SH-SY5Y (cell line): ENCODE data around the gene RFNG.

ENCODE experiments used
- GATA2 ChIP-seq: IDR thresholded peaks from 2 replicates; pipeline ENCODE4 v1.6.1; 2011; ENCODE audit warnings: mild to moderate bottlenecking, low read depth, low read length
- GATA3 ChIP-seq: IDR thresholded peaks from 2 replicates; pipeline ENCODE4 v1.6.1; 2011; ENCODE audit warnings: low read depth, mild to moderate bottlenecking, low read length, moderate library complexity

RFNG gene

DNA sequence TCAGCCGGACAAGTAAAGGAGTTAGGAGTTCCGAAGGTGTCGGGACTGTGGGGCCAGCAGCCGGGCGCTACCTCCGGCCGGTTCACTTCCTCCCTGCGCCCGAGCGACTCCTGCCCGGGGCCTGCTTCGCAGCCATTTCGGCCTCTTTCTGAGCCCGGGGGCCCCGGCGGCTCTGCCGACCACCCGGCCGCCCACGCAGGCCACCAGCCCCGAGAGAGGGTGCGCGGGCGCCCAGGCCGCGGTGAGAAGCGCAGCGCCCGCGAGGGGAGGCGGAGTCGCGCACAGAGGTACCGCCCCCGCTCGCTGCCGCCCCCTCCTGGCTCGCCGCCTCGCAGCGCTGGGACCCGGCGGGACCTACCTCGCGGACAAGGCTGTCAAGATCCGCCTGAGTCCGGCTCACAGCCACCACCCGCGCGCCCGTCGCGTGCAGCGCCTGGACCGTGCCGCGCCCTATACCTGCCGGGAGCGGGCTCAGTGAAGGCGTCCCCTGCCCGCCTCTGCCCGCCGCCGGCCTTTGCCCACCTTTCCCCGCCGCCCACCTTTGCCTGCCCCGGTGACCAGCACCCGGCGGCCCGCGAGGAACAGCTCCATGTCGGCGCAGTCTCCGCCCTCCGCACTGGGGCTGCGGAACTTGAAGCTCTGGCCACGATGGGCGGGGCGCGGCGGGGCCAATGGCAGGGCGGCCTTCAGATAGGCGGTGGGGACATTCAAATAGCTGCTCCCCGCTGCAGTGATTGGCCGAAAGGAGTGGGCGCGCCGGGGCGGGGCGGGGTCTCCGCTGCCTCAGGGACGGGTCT is 14.3 kb downstream of the RFNG start, which contains the start of gene DCXR:
Gene DCXR (minus strand): TSS at position 606 of the 797 bp plus-strand sequence. CDS start 15 bp downstream, at position 591.
- TF ChIP-seq GATA3 (no peak), GATA2 (no peak)

DNA sequence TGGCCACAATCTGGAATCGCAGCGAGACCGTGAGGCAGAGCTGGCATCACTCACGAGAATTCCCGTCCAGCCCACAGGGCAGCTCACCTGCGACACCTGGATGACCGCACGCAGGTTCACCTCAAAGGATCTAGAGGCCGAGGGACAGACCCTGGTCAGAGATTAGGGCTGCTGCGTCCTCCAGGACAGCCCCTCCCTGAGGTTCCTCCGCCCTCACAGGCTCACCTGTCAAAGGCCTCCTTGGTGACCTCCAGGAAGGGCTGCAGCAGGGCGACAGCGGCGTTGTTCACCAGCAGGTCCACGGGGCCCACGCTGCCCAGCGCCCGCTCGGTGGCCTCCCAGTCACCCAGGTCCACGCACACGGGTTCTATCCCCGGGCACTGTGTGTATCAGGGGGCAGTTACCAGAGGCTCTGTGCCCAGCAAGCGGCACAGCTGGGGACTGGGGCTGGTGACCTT is 14.9 kb downstream of the RFNG start:
- TF ChIP-seq GATA2 (no peak), GATA3 (no peak)

DNA sequence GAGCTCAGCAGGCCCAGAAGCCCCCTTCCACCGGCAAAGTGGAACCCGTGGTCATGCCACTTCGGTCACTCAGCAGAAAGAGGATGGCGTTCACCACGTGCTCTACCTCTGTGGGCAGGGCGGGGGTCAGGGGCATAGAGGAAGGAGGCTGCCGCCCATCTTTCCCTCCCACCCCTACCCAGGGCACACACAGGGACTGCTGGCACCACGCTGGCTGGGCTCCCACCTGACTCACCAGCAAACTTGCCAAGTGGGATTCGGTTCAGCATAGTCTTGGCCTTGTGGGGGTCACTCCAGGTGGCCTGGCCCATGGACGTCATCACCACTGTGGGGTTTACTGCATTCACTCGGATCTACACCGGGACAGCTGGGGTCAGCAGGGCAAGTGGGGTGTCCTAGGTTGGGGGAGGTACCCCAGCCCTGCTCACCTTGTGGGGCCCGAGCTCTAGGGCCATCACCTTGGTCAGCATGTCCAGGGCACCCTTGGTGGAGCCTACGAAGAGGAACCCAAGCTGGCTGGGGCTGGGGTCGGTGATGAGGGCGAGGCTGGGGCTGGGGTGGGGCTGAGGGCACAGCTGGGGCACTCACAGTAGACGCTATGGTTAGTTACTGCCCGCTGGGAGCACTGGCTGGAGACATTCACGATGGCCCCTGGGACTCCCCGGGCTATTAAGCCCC is 15.5 kb downstream of the RFNG start:
- TF ChIP-seq GATA3 (no peak), GATA2 (no peak)

DNA sequence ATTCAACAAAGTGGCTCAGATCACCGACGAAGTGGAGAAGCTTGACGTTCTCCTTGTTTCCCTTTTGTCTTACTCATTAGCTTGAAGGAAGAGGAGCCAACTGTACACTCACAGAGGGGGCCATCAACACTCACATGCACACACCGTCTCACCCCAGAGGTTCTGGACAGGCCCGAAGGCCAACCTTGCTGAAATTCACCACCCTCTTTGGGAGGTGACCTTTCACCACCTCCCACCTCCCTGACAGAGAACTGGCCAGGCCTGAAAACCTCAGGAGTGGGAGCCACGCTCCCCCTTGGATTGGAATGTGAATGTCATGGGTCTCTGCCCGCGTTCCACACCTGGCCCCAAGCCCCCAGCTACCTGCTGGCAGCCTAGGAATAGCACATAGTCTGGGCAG is 16.1 kb downstream of the RFNG start:
- TF ChIP-seq GATA2 (no peak), GATA3 (no peak)

DNA sequence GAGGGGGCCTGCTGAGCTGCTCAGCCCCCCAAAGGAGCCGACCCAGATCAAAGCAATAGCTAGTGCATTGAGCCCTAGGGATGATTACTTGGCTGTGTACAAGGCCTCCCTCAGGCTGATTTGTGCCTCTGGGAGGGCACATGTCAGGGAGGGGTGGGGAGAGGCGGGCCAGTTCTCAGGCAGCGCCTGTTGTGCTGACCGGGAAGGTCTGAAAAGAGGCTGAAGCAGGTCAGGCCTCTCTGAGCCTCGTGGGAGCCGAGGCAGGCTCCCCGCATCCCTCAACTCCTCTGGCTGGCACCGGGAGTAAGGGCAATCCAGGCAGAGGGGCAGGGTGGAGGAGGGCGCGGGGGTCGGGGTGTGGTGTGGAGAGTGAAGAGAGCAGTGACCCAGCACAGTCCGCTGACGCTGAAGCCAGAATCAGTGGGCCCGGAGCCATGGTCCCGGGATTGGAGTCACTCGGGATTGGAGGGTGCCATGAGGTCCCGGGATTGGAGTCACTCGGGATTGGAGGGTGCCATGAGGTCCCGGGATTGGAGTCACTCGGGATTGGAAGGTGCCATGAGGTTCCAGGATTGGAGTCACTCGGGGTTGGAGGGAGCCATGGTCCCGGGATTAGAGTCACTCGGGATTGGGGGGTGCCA is 17.1 kb downstream of the RFNG start:
- TF ChIP-seq GATA2: no peak

DNA sequence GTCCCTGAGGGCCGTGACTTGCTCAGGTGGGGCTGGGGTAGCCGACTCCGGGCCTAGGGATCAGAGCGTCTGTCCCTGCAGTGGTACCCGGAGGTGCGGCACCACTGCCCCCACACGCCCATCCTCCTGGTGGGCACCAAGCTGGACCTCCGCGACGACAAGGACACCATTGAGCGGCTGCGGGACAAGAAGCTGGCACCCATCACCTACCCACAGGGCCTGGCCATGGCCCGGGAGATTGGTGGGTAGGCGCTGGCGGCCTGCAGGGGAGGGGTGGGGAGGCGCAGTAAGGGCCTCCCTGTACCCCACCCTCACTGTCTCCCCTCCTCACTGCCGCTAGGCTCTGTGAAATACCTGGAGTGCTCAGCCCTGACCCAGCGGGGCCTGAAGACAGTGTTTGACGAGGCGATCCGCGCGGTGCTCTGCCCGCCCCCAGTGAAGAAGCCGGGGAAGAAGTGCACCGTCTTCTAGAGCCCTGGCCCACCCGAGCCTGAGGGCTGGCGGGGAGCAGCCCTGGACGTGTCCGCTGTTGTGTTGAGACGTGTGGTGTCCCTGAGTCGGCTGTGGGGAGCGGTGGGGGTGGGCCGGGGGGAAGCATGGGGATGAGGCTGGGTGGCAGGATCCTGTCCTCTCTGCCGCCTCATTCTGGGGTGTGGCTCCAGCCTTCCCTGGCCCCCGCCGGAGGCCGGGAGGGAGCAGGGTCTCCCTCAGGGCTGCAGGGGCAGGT is 18.1 kb downstream of the RFNG start:
- TF ChIP-seq GATA2: no peak
- TF ChIP-seq GATA3: no peak

DNA sequence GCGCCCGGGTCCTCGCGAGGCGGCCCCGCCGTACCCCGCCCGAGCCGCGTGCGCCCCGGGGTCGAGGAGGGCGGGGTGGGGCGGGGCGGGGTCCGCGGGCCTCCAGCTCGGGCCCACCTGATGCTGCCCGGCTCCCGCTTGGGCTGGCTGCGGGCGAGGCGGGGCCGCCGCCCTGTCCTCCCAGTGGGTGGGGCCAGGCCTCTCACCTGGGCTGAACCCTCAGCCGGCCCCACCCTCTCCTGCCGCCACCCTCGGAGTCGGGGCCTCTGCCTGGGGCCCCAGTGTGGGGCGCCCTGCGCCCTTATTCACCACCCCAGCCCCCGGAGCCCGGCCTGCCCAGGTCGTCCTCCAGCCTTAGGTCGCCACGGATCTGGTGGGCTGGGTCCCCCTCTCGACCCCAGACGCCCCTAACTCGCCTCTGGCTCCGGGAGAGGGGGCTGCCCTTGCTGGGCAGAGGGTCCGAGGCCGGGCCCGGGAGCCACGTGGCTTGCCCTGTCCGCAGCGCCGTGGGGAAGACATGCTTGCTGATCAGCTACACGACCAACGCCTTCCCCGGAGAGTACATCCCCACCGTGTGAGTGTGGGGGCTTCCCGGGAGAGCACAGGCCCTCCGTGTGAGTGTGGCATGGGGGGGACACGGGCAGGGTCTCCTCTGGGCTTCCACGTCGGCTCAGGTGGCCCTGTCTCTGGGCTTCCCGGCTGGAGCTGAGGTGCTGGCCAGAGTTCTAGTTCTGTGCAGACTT is 19.6 kb downstream of the RFNG start:
- no peak for TF ChIP-seq GATA3
- no peak for TF ChIP-seq GATA2

DNA sequence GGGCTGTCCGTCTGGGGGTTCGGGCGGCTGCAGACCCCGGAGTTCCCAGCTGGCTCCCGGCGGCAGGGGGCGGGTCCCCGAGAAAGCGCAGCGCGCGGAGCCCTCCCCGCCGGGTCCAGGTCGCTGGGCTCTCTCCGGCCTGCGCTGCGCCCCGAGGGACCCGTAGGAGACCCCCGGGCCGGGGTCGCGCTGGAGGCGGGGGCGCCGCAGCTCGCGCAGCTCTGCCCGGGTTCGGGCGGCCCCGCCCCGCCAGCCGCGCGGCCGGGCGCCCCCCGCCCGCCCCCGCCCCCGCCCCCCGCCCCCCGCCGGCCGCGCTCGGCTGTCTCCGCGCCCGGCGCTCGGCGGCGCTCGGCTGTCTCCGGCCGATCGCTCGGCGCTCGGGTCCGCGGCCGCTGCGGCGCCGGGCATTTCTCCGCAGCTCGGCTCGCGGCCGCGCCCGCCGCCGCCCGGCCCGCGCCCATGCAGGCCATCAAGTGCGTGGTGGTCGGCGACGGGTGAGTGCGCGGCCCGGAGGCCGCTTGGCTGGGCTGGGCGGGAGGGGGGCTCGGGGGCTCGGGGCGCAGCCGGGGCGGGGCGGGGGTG is 20.2 kb downstream of the RFNG start, which contains the start of gene RAC3:
Gene RAC3 (plus strand): TSS at position 376 of the 582 bp plus-strand sequence. CDS start 84 bp downstream, at position 460.
- TF ChIP-seq GATA2 (no peak), GATA3 (no peak)

DNA sequence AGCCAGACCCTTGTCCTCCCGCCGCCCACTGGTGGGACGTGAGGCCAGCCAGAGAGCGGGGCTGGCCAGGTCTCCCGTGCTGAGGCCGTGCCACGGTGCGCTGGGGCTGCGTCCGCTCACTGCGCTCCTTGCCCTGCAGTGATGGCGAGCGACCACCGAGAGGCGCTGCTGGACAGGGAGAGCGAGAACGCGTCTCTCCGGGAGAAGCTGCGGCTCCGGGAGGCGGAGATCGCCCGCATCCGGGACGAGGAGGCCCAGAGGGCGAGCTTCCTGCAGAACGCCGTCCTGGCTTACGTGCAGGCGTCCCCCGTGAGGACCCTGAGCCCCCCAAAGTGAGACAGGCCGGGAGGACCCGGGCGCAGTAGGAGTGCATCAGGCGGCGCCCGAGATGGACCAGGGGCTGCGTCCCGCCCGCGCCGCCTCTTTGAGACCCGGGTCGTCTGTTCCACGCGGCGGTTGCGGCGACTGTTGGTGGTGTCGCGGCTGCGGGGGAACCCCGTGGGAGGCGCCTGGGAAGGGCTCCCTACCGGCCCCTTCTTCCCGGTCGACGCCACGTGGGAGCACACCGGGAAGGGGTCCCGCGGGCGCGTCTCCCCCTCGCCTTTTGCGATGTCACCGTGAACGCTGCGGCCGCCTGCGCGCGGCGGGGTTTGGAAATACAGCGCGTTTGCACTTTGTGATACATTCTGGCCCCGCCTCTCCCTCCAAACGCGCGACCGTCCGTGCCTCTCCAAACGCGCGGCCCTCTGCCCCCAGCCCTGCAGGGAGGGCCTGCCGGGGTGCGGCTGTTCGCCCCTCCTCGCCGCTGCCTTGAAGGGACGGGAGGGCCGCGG is 20.9 kb downstream of the RFNG start:
- no peak for TF ChIP-seq GATA2
- no peak for TF ChIP-seq GATA3

DNA sequence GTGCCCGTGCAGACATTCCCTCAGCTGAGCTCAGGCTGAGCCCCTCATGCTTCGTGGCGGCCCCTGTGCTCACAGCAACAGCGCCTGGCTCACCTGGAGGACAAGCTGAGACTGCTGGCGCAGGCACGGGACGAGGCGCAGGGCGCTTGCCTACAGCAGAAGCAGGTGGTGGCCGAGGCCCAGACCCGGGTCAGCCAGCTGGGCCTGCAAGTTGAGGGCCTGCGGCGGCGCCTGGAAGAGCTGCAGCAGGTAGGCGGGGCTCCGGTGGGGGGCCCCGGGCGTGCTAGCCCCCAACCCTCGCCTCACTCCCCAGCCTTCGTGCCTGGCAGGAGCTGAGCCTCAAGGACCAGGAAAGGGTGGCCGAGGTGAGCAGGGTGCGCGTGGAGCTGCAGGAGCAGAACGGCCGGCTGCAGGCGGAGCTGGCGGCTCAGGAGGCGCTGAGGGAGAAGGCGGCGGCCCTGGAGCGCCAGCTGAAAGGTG is 21.6 kb downstream of the RFNG start:
- no peak for TF ChIP-seq GATA2

DNA sequence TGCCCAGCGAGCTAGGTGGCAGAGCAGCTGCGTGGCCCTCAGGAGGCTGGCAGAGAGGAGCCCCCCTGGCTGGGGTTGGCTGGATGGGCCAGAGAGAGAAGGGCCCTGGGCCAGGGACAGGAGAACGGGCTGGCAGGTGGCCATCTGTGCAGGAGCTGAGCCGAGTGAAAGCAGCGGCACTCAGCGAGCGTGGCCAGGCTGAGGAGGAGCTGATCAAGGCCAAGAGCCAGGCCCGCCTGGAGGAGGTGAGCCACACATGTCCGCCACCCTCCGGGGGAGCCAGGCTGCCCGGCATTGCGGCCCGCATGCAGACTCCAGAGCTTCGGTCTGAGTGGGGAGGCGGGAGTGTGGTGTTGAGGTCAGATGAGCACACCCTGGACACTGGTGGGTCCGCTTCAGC is 22.2 kb downstream of the RFNG start:
- no peak for TF ChIP-seq GATA3
- no peak for TF ChIP-seq GATA2

DNA sequence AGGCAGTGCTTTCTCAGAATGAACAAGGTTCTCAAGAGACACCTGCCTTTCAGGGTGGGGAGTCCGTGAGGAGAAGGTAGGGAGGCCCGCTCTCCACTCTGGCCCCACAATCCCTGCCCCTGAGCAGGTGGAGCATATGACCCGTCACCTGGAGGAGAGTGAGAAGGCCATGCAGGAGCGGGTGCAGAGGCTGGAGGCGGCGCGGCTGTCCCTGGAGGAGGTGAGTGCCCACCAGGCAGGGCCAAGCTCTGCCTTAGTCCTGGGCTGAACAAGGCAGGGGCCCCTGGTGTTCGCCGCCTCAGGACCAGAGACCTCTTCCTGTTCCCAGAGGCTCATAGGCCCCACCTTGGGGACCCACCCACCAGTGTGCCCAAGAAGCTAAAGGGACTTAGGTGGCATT is 22.6 kb downstream of the RFNG start:
- TF ChIP-seq GATA2 (no peak), GATA3 (no peak)

DNA sequence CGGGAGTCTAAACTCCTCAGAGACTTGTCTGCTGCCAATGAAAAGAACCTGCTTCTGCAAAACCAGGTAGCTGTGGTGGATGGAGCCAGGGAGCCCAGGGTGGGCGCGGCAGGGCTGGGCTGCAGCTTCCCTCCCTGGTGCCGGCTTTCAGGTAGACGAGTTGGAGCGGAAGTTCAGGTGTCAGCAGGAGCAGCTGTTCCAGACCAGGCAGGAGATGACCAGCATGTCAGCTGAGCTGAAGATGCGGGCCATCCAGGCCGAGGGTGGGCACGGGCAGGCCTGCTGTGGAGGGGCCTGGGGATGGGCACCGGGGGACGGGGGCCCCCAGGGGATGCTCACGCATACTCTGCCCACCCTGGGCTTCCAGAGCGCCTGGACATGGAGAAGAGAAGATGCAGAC is 23.4 kb downstream of the RFNG start:
- no peak for TF ChIP-seq GATA2
- TF ChIP-seq GATA3: no peak
